KG1 (cell line): Measurements from ENCODE around the gene CTNNBL1.
"Not testable (repeated sequence)": the region's sequence is repeated elsewhere in the genome, so short reads cannot be mapped to it uniquely, and the experiment has no call there.

Source experiments
- DNase-seq: peaks from one replicate; lab custom pipeline; 2025; lab: John Stamatoyannopoulos, UW

Gene CTNNBL1

GRCh38 chr20:37693635-37694626, at the start of gene CTNNBL1:
Gene CTNNBL1 (plus strand): TSS chr20:37694030. CDS start chr20:37694123, 93 bp downstream.
- DNase-seq = peak; percentile 87

- no peak for DNase-seq
Measured at GRCh38 chr20:37644605-37645004, 49.2 kb upstream of the CTNNBL1 start.

- no peak for DNase-seq
Measured at GRCh38 chr20:37647946-37648345, 45.9 kb upstream of the CTNNBL1 start.

GRCh38 chr20:37649017-37649416, 44.8 kb upstream of the CTNNBL1 start:
- DNase-seq = no peak

GRCh38 chr20:37649676-37650370, 44.0 kb upstream of the CTNNBL1 start:
- no peak for DNase-seq

- no peak for DNase-seq
Measured at GRCh38 chr20:37650661-37651060, 43.2 kb upstream of the CTNNBL1 start.

GRCh38 chr20:37651932-37652331, 41.9 kb upstream of the CTNNBL1 start:
- no peak for DNase-seq

GRCh38 chr20:37656945-37657344, 36.9 kb upstream of the CTNNBL1 start:
- DNase-seq = no peak

GRCh38 chr20:37657924-37658804, 35.7 kb upstream of the CTNNBL1 start:
- no peak for DNase-seq

GRCh38 chr20:37661519-37661918, 32.3 kb upstream of the CTNNBL1 start:
- DNase-seq = no peak

- no peak for DNase-seq
Measured at GRCh38 chr20:37662308-37662707, 31.5 kb upstream of the CTNNBL1 start.

GRCh38 chr20:37664595-37664994, 29.2 kb upstream of the CTNNBL1 start:
- not testable (repeated sequence) for DNase-seq

GRCh38 chr20:37668166-37668565, 25.7 kb upstream of the CTNNBL1 start:
- no peak for DNase-seq

- peak; percentile 7 for DNase-seq
Measured at GRCh38 chr20:37669062-37669772, 24.6 kb upstream of the CTNNBL1 start.

GRCh38 chr20:37669773-37670236, 24.0 kb upstream of the CTNNBL1 start:
- no peak for DNase-seq

GRCh38 chr20:37670351-37670791, 23.5 kb upstream of the CTNNBL1 start:
- DNase-seq = no peak

- DNase-seq = no peak
Measured at GRCh38 chr20:37672143-37672542, 21.7 kb upstream of the CTNNBL1 start.

GRCh38 chr20:37673444-37673843, 20.4 kb upstream of the CTNNBL1 start:
- no peak for DNase-seq

- no peak for DNase-seq
Measured at GRCh38 chr20:37676440-37676839, 17.4 kb upstream of the CTNNBL1 start.

- no peak for DNase-seq
Measured at GRCh38 chr20:37677969-37678861, 15.6 kb upstream of the CTNNBL1 start.
